GM18951 (cell line): ENCODE measurements around the gene ZNF71.
"Not testable (repeated sequence)": the region's sequence is repeated elsewhere in the genome, so short reads cannot be mapped to it uniquely, and the experiment has no call there.

Experiments
- POLR2A ChIP-seq: IDR thresholded peaks from 4 replicates; pipeline ENCODE4 v1.6.1; 2011; ENCODE audit warnings: mild to moderate bottlenecking; ENCODE audit not compliant: insufficient read length, insufficient read depth; ENCODE audit errors: extremely low read depth
- in situ Hi-C: fragments of 300-500 bp; cut with MboI; formaldehyde crosslinking; loops from one replicate; pipeline ENCODE4 v1.12.0; 2022; ENCODE audit warnings: low sequenced_read_pairs, mixed read lengths, inconsistent platforms; ENCODE audit not compliant: unreplicated experiment

The ZNF71 gene

DNA sequence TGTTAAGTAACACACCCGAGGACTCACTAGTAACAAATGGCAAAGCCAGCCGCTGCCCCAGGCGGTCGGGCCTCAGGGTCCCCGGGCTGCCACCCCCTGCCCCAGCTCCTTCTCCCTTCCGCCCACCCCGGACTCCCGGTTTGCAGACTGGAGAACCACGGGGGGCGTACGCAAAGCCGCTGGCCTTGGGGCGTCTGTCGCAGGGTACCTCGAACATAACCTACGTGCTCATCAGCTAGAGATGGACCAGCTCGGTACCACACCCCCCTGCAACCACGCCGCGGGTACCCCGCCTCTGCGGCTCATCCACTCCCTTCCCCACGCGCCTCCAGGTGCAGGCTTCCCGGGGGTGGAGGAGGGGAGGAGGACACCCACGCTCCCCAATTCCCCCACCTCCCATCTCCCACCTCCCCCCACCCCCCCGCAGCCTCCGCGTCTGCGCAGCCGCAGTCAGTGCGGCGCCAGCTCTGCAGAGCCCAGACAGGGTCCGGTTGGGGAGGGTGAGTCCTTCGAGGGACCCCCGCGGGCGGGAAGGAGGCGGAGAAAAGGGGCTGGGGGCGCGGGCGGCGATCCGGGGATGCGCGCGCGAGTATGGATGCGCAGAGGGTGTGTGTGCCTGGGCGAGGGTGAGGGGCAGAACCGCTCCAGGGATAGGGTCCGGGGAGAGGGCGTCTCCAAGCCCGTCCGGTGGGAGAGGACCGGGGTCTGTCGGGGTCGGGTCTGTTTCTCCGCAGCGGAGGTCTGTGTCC lies 47.8 kb downstream of the ZNF71 start, which contains the start of gene SMIM17:
TSS of gene SMIM17 (plus strand) at position 449 of the 749 bp plus-strand sequence. CDS start 2,509 bp downstream, outside the sequence.
- TF ChIP-seq POLR2A: no peak
- in situ Hi-C loops: no loop called here

DNA sequence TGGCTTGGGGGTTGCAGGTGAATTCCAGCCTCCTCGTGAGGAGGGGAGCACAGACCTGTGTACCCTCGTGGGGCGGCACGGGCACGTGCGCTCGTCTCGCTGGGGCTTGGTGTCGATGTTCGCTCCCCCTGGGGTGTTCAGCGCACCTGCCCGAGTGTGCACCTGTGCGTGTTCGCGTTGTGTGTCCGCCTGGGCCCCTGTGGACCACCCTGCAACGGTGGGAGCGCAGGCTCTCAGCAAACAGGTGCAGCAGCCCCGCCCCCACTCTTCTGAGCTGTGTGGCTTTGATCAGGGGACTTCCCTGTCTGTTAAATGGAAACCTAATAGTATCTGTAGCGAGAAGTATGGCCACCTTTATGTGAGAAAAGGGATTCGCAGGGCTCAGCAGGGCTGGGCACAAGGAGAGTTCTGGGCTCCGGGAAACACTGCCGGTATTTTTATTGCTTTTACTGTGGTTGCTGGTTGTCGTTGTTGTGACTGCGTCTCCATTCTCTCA lies 48.4 kb downstream of the ZNF71 start:
- in situ Hi-C loops: no loop called here
- TF ChIP-seq POLR2A: no peak

DNA sequence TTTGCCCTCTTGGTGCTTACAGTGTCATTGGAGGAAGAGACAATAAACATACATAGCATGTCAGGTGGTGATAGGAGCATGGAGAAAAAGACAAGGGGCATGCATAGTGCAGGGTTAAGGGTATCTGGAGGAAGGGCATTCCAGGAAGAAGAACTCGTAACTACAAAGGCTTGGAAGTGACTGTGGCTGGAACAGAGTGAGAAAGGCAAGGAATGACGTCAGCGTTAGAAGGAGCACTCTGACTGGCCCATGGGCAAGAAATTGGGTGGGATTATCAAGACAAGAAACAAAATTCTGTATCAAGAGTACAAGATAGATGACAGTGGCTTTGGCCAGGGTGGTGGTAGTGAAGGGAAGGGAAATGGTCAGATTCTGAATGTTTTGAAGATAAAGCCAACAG lies 59.0 kb downstream of the ZNF71 start:
- in situ Hi-C loops: no loop called here
- no peak for TF ChIP-seq POLR2A

DNA sequence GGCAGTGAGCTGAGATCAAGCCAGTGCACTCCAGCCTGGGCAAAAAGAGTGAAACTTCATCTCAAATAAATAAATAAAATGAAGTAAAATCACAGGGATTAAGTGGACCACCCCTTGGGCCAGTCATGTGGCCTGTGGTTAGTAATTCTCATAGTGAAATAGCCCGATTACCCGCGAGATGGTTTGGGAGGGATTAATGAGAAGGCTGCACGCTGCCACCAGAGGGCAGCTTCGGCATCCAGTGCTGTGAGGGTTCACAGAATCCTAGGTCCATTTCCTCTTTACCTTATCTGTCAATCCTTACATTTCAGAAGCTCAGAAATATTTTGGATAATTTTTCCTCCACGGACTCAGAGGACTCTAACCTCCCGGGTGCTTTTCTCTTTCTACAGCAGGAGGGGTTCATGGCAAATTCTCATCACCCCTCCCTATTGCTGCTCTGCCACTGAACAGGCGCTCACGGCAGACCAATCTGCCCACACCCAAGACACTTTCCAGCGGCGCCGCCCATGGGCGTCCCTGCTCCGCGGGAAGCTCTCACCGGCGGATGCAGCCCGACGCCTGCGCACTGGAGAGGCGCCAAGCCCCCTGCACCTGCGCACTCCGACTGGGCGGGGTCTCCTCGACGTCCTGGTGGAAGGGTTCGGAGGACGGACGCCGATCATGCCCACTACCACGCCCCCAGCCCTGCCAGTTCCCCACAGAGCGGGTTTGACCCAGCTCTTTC lies 65.4 kb downstream of the ZNF71 start:
- in situ Hi-C loops: no loop called here
- TF ChIP-seq POLR2A: no peak

DNA sequence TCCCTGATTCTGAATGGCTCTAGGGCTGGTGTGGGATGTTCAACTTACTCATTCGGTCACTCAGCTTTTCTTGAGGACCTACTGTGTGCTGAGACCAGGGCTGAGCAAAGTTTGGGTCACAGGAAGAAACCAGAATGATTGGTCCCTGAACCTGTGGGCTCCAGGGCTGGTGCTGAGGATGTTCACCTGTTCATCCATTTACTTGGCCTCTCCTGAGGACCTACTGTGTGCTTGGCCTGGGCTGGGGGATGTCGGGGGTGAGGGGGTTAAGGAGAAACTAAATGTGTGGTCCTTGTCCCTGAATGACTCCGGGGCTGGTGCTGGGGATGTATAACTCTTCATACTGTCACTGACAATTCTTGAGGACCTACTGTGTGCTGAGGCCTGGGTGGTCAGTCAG lies 66.1 kb downstream of the ZNF71 start:
- TF ChIP-seq POLR2A: no peak
- in situ Hi-C loops: no loop called here

DNA sequence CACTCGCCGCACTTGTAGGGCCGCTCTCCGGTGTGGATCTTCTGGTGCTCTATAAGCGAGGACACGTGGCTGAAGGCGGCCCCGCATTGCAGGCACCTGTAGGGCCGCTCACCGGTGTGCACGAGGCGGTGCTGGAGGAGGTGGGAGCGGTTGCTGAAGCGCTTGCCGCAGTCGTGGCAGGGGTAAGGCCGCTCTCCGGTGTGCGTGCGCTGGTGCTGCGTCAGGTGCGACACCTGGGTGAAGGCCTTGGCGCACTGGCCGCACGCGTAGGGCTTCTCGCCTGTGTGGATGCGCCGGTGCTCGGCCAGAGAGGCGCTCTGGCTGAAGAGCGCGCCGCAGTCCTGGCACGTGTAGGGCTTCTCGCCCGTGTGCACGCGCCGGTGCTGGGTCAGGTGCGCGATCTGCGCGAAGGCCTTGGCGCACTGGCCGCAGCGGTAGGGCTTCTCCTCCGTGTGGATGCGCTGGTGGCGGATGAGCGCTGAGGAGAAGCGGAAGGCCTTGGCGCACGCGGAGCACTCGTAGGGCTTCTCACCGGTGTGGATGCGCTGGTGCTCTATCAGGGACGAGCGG lies 68.9 kb downstream of the ZNF71 start:
- in situ Hi-C loops: no loop called here

DNA sequence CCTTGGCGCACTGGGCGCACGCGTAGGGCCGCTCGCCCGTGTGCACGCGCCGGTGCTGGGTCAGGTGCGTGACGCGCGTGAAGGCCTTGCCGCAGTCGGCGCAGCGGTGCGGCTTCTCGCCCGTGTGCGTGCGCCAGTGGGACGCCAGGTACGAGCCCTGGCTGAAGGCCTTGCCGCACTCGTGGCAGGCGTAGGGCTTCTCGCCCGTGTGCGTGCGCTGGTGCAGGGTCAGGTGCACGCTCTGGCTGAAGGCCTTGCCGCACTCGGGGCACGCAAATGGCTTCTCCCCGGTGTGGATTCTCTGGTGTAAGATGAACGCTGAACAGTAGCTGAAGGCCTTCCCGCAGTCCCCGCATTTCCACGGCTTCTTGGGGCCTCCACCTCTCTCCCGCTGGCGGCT lies 69.4 kb downstream of the ZNF71 start:
- in situ Hi-C loops: no loop called here
- no peak for TF ChIP-seq POLR2A

More for the DNA sequence above, 68.9 kb downstream of the ZNF71 start:
- TF ChIP-seq POLR2A: no peak

DNA sequence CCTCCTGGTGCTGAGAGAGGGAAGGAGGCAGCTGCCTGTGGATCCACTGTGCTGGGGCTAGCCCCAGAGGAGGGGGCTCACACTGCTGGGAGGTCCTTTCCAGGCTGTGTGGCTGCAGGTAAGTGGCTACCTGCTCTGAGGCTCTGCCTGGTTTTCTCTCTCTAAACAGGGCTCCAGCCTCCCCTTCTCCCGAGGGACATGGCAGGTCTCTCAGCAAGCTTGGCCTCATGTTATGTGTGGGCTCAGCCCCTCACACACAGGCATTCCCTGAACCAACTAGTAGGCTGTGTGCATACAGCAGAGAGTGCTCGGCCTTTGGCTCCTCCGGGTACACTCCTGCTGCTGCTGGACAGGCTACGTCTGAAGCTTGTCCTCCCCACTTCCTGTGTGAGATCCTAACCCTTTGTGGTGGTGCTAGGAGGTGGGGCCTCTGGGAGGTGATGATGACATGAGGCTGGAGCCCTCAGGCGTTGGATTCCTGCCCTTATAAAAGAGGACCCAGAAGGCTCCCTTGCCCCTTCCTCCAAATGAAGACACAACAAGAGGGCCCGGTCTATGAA lies 72.3 kb downstream of the ZNF71 start:
- in situ Hi-C loops: no loop called here
- no peak for TF ChIP-seq POLR2A

DNA sequence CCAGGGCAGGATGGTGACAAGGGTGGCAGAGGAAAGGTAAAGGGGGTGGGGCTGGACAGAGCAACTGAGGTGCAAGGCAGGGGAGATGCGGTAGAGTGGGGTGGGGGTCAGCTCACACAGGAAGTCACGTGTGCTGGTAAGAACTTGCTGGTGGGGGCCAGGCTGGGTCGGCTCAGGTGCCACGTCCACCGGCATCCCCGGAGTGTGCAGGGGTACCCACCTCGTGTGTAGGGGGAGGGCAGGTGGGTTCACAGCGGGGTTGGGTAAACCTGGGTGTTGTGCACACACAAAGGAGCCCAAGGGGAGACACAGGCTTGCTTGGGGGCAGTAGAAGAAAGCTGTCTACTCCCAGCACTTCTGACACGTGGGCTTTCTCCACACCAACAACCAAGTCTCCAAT lies 73.6 kb downstream of the ZNF71 start:
- no peak for TF ChIP-seq POLR2A
- in situ Hi-C loops: no loop called here

DNA sequence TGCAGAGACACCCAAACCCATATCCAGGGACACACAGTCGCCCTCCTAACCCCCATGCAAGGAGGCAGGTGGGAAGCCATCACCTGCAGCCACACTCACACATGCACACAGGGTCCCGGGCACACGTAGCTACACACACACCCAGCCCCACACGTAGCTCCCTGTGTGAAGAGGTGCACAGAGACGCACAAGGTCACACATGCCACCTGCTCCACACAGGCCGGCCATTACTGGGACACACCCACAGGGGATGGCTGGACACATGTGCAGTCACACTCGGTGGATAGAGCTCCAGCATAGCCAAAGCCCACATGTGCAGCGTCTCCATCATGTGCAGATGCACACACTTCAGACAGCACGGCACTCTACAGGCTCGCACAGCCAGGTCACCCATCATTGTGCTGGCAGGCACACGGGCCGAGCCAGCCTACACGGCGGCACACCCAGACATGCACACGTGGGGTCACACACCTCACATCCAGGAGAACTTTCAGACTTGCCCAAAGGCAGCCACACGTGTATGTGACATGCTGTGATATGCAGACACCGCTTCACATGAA lies 75.4 kb downstream of the ZNF71 start:
- no peak for TF ChIP-seq POLR2A

DNA sequence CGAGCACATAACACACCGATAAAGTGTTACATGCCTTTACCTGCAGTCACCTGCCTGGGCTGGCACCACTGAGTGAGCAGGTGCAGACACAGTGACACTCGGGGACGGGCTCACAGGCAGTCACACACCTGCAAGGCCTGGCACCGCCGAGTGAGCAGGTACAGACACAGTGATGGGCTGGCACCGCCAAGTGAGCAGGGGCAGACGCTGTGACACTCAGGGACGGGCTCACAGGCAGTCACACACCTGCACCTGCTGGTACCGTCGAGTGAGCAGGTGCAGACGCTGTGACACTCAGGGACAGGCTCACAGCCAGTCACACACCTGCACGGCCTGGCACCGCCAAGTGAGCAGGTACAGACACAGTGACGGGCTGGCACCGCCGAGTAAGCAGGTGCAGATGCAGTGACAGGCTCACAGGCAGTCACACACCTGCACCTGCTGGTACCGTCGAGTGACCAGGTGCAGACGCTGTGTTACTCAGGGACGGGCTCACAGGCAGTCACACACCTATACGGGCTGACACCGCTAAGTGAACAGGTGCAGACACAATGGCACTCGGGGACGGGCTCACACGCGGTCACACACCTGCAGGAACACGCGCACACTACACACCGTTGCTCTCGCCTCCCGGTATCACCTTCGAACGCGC lies 76.0 kb downstream of the ZNF71 start:
- no peak for TF ChIP-seq POLR2A
- in situ Hi-C loops: no loop called here

More for the DNA sequence above, 75.4 kb downstream of the ZNF71 start:
- in situ Hi-C loops: no loop called here

DNA sequence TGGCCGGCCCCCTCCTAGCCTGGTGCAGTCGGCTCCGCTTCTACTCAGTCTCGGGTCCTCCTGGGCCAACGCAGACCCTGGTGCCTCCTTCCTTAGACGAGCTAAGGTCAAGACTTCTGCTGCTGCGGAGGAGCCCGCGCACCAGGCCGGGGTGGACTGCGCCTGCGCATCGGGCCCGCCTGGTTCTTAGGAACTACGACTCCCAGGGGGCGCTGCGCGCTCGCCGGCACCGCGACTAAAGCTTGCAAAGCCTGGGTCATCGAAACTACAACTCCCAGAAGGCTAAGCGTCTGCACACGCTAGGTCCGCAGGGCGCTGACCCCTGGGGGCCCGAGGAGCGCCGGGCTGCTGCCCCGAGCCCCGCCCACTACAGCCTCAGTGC lies 76.5 kb downstream of the ZNF71 start, which contains the start of gene ZNF835:
TSS of gene ZNF835 (minus strand) at position 145 of the 382 bp plus-strand sequence. CDS start 6,559 bp downstream, outside the sequence.
- in situ Hi-C loops: no loop called here
- no peak for TF ChIP-seq POLR2A

DNA sequence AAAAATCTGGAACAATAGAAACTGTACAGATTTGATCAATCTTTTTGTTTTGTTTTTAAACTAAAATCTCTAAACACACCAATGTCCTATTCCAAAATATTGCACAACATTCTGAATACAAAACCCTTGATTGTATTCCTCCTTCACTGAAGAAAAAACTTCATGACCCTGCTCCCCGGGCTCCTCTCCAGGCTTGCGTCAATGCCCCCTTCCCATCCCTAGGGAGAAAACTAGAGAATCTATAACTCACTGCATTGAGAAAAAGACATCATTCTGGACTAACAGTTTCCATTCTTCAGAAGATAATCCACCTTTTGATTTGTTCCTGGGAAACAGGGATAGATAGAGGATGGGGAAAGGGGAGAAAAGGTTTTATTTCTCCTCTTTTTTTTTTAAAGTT lies 77.5 kb downstream of the ZNF71 start:
- in situ Hi-C loops: not testable (repeated sequence)
